Thyroid gland (tissue), 4 donors: Measurements from ENCODE around the gene CYP24A1.

ENCODE experiments used
- POLR2A ChIP-seq, 2 donors: fragments of 450-650 bp; IDR thresholded peaks; one replicate each; pipeline ENCODE4 v1.6.1; 2017; ENCODE audit warnings: antibody characterized with exemption in 2 of 2, mild to moderate bottlenecking in 2 of 2, moderate library complexity in 1 of 2
- TF ChIP-seq, protein P1 (sequence below), 6 experiments: fragments of 200-600 bp in 3 of 6; fragments of 450-650 bp in 3 of 6; sonication (generic) in 3 of 6; IDR thresholded peaks; one replicate each; pipeline ENCODE4 v1.5.1; 2016 to 2019; ENCODE audit warnings: antibody characterized with exemption in 6 of 6, mild to moderate bottlenecking in 2 of 6, inconsistent platforms in 1 of 6, moderate library complexity in 1 of 6

DNA sequence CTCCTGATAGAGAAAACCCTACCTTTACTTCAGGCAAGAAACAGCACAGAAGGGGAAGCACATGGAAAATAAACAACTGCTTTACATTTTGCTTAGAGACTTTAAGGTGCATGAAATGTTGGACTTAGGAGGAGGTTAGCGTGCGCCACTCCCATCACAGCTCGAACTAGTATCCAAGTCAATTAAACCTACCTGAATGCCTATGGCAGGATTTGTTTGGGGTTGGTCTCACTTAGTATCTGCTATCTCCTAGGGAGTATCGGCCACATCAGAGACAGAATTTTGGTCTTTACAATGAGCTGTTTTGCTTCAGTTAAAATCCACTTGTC, 12.0 kb downstream of the CYP24A1 start:
- TF ChIP-seq, protein P1, sequence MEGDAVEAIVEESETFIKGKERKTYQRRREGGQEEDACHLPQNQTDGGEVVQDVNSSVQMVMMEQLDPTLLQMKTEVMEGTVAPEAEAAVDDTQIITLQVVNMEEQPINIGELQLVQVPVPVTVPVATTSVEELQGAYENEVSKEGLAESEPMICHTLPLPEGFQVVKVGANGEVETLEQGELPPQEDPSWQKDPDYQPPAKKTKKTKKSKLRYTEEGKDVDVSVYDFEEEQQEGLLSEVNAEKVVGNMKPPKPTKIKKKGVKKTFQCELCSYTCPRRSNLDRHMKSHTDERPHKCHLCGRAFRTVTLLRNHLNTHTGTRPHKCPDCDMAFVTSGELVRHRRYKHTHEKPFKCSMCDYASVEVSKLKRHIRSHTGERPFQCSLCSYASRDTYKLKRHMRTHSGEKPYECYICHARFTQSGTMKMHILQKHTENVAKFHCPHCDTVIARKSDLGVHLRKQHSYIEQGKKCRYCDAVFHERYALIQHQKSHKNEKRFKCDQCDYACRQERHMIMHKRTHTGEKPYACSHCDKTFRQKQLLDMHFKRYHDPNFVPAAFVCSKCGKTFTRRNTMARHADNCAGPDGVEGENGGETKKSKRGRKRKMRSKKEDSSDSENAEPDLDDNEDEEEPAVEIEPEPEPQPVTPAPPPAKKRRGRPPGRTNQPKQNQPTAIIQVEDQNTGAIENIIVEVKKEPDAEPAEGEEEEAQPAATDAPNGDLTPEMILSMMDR (IDR thresholded peaks at IDR 0.05) = no peak
- no peak for TF ChIP-seq POLR2A (IDR thresholded peaks at IDR 0.05)
